K562 (cell line): ENCODE results near the gene ANKRD10. TPM values are rescaled to one million over a fixed set of nuclear protein-coding genes. Genes with fewer than 3 reads are reported as not detected.

ENCODE experiments used
- CBFB ChIP-seq: sonication (generic); formaldehyde crosslinking; IDR thresholded peaks from 2 replicates; pipeline ENCODE4 v1.4.0; 2020; ENCODE audit warnings: mild to moderate bottlenecking, missing genetic modification reagents
- CBX8 ChIP-seq: fragments of 200-600 bp; sonication (generic); IDR thresholded peaks from 2 replicates; pipeline ENCODE4 v1.6.1; 2012; ENCODE audit warnings: borderline replicate concordance, mixed run types, low read depth, mild to moderate bottlenecking, moderate library complexity, mixed read lengths, low read length, control low read depth, inconsistent platforms; ENCODE audit not compliant: poor library complexity, severe bottlenecking; ENCODE audit errors: extremely low read depth
- FOXM1 ChIP-seq, 2 experiments: fragments of 450-650 bp in 1 of 2; sonication (generic) in 1 of 2; formaldehyde crosslinking in 1 of 2; IDR thresholded peaks; 2 replicates each; pipeline versions ENCODE4 v1.6.1 to v1.9.0; 2017 to 2022; ENCODE audit warnings: low read depth in 2 of 2, mild to moderate bottlenecking in 2 of 2, missing genetic modification reagents in 1 of 2, moderate library complexity in 1 of 2
- ILK ChIP-seq: fragments of 450-650 bp; IDR thresholded peaks from 2 replicates; pipeline ENCODE4 v1.6.1; 2016; ENCODE audit warnings: missing genetic modification characterization, low read depth, mild to moderate bottlenecking, missing compliant biosample characterization, moderate library complexity, borderline replicate concordance
- MCM7 ChIP-seq, 2 experiments: fragments of 450-650 bp; IDR thresholded peaks; 2 replicates each; pipeline ENCODE4 v1.6.1; 2016 to 2018
- NRF1 ChIP-seq, 2 experiments: fragments of 450-650 bp; IDR thresholded peaks in 1 of 2; conservative IDR thresholded peaks in 1 of 2; 2 replicates each; pipeline ENCODE4 v1.6.1; 2014; ENCODE audit warnings: mild to moderate bottlenecking in 2 of 2
- POLR2G ChIP-seq: fragments of 200-400 bp; formaldehyde crosslinking; IDR thresholded peaks from 2 replicates; pipeline ENCODE4 v1.6.1; 2017; ENCODE audit warnings: low read depth, mild to moderate bottlenecking, antibody characterized with exemption, low read length, moderate library complexity
- SETDB1 ChIP-seq: IDR thresholded peaks from one replicate; pipeline ENCODE4 v1.6.1; 2012; ENCODE audit warnings: low read length, control low read depth, inconsistent platforms
- SMAD2 ChIP-seq: fragments of 150-350 bp; IDR thresholded peaks from 2 replicates; pipeline ENCODE4 v1.6.1; 2014; ENCODE audit warnings: low read depth, mild to moderate bottlenecking, low read length
- ZNF584 ChIP-seq: fragments of 200-800 bp; sonication (Bioruptor generic); IDR thresholded peaks from 2 replicates; pipeline ENCODE4 v1.6.1; 2016; ENCODE audit warnings: low read depth, mild to moderate bottlenecking, missing genetic modification characterization, missing compliant biosample characterization
- ZNF717 ChIP-seq: fragments of 250-450 bp; sonication (Bioruptor Pico); IDR thresholded peaks from 2 replicates; pipeline ENCODE4 v1.5.0; 2021
- polyA plus RNA-seq, 8 experiments: library from polyadenylated mRNA; depleted of rRNA in 4 of 8; stranded (reverse) in 5 of 8; unstranded in 3 of 8; fragments of >200 nt; fragmentation: Nextera tagmentation in 2 of 8; fragmentation: Illumina TruSeq in 1 of 8; extraction: Ambion mirVana in 2 of 8; extraction: Trizol in 1 of 8; gene quantifications; 2 replicates each; pipeline versions ENCODE4 v1.2.1 to v1.2.3, GENCODE V29; 2011 to 2014; ENCODE audit warnings: inconsistent platforms in 1 of 8, missing spikeins in 1 of 8
- total RNA-seq, 7 experiments: library from RNA; depleted of rRNA in 6 of 7; stranded (reverse); fragments of >200 nt in 6 of 7; fragmentation: Illumina TruSeq in 2 of 7; extraction: Trizol in 2 of 7; gene quantifications; 2 replicates each; pipeline versions ENCODE4 v1.2.1 to v1.2.3, GENCODE V29; 2011 to 2021; ENCODE audit warnings: low replicate concordance in 1 of 7
- TF ChIP-seq, protein P1 (sequence below): fragments of 450-650 bp; IDR thresholded peaks from 2 replicates; pipeline ENCODE4 v1.6.1; 2017; ENCODE audit warnings: antibody characterized with exemption, mild to moderate bottlenecking
- TF ChIP-seq, protein P2 (sequence below): sonication (generic); formaldehyde crosslinking; IDR thresholded peaks from 2 replicates; pipeline ENCODE4 v1.9.0; 2022; ENCODE audit warnings: mild to moderate bottlenecking, missing genetic modification reagents

The ANKRD10 gene
- total and polyA plus RNA-seq, 9 of the 15 experiments (the other 6 are each of a cell fraction or from before 2014, with no cell fraction given) = 21.7 to 183 (median 45.0) TPM

DNA sequence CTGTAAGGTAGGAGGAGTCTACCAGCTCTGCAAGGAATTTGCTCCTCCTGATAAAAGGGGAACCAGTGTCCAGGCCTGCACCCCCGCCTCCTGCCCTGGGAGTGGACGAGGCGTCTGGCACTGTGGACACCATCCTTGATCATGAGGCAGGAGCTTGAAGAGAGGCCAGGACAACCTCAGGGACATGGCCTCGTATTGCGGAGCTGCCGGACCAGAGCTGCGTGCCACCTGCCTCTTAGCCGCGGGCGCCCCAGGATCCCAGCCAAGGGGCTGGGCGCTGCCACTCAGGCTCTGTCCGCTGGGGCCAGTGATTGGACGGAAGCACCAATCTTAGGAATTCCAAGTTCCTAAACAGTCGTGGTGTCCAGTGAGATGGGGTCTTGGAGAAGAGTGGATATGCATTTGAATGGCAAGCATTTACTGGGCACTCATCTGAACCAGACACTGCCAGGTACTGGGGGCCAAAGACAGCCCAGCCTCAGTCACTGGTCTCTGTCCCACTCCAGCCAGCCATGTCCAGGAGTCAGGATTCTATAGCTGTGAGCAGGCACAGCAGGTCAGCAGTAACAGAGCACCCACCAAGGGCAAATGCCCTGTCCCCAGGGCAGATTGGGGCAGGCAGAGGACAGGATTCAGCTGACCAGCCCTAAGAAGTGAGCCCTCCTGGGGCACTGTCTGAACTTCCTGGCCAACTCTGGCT lies 39.1 kb upstream of the ANKRD10 start (continued):
- TF ChIP-seq ILK (tag) = no peak
- TF ChIP-seq, protein P1, sequence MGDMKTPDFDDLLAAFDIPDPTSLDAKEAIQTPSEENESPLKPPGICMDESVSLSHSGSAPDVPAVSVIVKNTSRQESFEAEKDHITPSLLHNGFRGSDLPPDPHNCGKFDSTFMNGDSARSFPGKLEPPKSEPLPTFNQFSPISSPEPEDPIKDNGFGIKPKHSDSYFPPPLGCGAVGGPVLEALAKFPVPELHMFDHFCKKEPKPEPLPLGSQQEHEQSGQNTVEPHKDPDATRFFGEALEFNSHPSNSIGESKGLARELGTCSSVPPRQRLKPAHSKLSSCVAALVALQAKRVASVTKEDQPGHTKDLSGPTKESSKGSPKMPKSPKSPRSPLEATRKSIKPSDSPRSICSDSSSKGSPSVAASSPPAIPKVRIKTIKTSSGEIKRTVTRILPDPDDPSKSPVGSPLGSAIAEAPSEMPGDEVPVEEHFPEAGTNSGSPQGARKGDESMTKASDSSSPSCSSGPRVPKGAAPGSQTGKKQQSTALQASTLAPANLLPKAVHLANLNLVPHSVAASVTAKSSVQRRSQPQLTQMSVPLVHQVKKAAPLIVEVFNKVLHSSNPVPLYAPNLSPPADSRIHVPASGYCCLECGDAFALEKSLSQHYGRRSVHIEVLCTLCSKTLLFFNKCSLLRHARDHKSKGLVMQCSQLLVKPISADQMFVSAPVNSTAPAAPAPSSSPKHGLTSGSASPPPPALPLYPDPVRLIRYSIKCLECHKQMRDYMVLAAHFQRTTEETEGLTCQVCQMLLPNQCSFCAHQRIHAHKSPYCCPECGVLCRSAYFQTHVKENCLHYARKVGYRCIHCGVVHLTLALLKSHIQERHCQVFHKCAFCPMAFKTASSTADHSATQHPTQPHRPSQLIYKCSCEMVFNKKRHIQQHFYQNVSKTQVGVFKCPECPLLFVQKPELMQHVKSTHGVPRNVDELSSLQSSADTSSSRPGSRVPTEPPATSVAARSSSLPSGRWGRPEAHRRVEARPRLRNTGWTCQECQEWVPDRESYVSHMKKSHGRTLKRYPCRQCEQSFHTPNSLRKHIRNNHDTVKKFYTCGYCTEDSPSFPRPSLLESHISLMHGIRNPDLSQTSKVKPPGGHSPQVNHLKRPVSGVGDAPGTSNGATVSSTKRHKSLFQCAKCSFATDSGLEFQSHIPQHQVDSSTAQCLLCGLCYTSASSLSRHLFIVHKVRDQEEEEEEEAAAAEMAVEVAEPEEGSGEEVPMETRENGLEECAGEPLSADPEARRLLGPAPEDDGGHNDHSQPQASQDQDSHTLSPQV = no peak
- no peak for TF ChIP-seq CBX8
- no peak for TF ChIP-seq FOXM1 (IDR thresholded peaks at IDR 0.05; ENCODE audit: low read depth)
- no peak for TF ChIP-seq FOXM1 (CRISPR knock-in tag; IDR thresholded peaks at IDR 0.05; ENCODE audit: low read depth)
- TF ChIP-seq SMAD2 = no peak
- TF ChIP-seq ZNF717 (CRISPR knock-in tag) = no peak
- TF ChIP-seq SETDB1 = no peak
- TF ChIP-seq CBFB (CRISPR knock-in tag) = no peak
- no peak for TF ChIP-seq MCM7 (IDR thresholded peaks at IDR 0.05)
- TF ChIP-seq POLR2G = 0 out of 2 replicates have a peak, but pooled peaks have one; percentile 17
- TF ChIP-seq, protein P2, sequence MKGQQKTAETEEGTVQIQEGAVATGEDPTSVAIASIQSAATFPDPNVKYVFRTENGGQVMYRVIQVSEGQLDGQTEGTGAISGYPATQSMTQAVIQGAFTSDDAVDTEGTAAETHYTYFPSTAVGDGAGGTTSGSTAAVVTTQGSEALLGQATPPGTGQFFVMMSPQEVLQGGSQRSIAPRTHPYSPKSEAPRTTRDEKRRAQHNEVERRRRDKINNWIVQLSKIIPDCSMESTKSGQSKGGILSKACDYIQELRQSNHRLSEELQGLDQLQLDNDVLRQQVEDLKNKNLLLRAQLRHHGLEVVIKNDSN (CRISPR knock-in tag) = no peak
- no peak for TF ChIP-seq NRF1 (conservative IDR thresholded peaks at IDR 0.05 in 1 of 2, IDR thresholded peaks at IDR 0.05 in 1 of 2)
- TF ChIP-seq ZNF584 (CRISPR knock-in tag) = 0 out of 2 replicates have a peak, but pooled peaks have one; percentile 33
